Esophagus squamous epithelium (tissue), 5 donors: ENCODE data around the gene NRXN3. TPM values are rescaled to one million over a fixed set of nuclear protein-coding genes. Genes with fewer than 3 reads are reported as not detected.

ENCODE experiments used
- DNase-seq: peaks from one replicate; lab custom pipeline; 2025; lab: John Stamatoyannopoulos, UW
- H3K27ac ChIP-seq, 4 donors: fragments of 200-600 bp; sonication (generic); one replicate each; pipeline ENCODE4 v1.5.1; 2016 to 2019; ENCODE audit warnings: mild to moderate bottlenecking in 1 of 4
- H3K27me3 ChIP-seq, 4 donors: fragments of 200-600 bp; sonication (generic); 1 replicate in 3 of 4; 2 replicates in 1 of 4; pipeline versions ENCODE4 v1.5.1 to v1.6.0; 2017 to 2021; ENCODE audit warnings: antibody characterized with exemption in 1 of 4
- H3K36me3 ChIP-seq, 3 donors: fragments of 200-600 bp; sonication (generic); one replicate each; pipeline ENCODE4 v1.5.1; 2016 to 2019
- H3K4me1 ChIP-seq, 3 donors: fragments of 200-600 bp; sonication (generic); one replicate each; pipeline ENCODE4 v1.5.1; 2017 to 2019
- H3K4me3 ChIP-seq, 4 donors: fragments of 200-600 bp; sonication (generic); 1 replicate in 3 of 4; 2 replicates in 1 of 4; pipeline ENCODE4 v1.5.1; 2016 to 2019; ENCODE audit warnings: mild to moderate bottlenecking in 2 of 4, moderate library complexity in 1 of 4
- H3K9me3 ChIP-seq, 3 donors: fragments of 200-600 bp; sonication (generic); one replicate each; pipeline ENCODE4 v1.5.1; 2016 to 2019
- POLR2A ChIP-seq, 4 donors: fragments of 450-650 bp; IDR thresholded peaks; one replicate each; pipeline ENCODE4 v1.6.1; 2017; ENCODE audit warnings: antibody characterized with exemption in 4 of 4, mild to moderate bottlenecking in 4 of 4, moderate library complexity in 3 of 4
- WGBS, 2 donors: methylation state at CpG; one replicate each; pipeline ENCODE4 v1.1.5; 2018; 5-methylcytosine and 5-hydroxymethylcytosine counted together
- intact Hi-C: fragments of 100-400 bp; cut with DNase I; formaldehyde crosslinking; loops from one replicate; pipeline ENCODE4 v1.15.0; 2022
- total RNA-seq, 4 donors: library from RNA; depleted of rRNA; stranded (reverse); fragments of >200 nt; gene quantifications; one replicate each; pipeline ENCODE4 v1.1.0, GENCODE V29; 2016
- TF ChIP-seq, protein P1 (sequence below), 6 experiments: fragments of 450-650 bp in 4 of 6; fragments of 200-600 bp in 2 of 6; sonication (generic) in 2 of 6; IDR thresholded peaks; one replicate each; pipeline ENCODE4 v1.5.1; 2016 to 2019; ENCODE audit warnings: antibody characterized with exemption in 6 of 6, mild to moderate bottlenecking in 4 of 6, moderate library complexity in 4 of 6
- donor health status: DM: yes; HTN: yes; CAD: no.

NRXN3 gene
- total RNA-seq, 4 donors from 2014 or later: 0.30 to 15.8 (median 1.5) TPM

DNA sequence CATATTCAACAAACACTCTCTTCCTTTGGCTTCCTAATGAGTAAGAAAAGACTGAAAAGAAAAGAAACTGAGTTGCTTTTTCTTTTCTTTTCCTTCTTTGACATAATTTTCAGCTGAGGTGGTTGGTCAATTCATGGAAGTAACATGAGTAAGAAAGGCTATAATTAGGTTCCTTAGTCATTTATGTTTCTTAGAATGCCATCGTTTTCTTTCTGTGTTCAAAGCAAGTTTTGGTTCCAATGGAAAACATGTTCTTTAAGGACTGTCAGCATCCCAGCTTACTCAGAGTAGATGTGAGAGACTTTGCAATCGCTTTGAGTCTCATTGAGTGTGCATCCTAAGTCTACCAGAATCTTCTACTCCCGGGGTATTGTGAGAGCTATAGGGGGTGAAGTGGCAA is 1158.7 kb downstream of the NRXN3 start:
- no peak for DNase-seq
- no peaks in the 10 kb centered on the region for H3K4me1 ChIP-seq
- H3K27ac ChIP-seq: no peak overlapping the region
- no peaks in the 10 kb centered on the region for H3K27me3 ChIP-seq
- no peak for TF ChIP-seq POLR2A (IDR thresholded peaks at IDR 0.05)
- no peak overlapping the region for H3K4me3 ChIP-seq
- WGBS, 2 donors: 56 to 75% methylated on average over 3 of the region's 3 CpGs
- intact Hi-C loops: no loop called here
- no peaks in the 10 kb centered on the region for H3K9me3 ChIP-seq
- H3K36me3 ChIP-seq: no peaks in the 10 kb centered on the region

DNA sequence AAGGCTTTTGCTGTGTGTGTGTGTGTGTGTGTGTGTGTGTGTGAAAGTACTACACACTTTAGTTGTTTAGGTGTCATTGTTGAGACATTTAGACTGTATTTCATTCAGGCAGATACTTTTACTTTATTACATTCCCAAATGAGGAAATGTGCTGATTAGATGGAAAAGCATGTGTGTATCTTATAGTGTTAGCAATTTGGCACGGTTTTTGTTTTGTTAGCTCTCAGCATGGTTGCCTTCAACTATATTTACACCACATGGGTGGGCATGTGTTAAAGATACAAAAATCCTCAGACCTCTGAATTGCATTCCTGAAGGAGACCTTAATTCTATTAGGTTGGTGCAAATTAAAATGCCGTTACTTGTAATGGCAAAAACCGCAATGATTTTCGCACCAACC is 1161.7 kb downstream of the NRXN3 start:
- H3K9me3 ChIP-seq: no peaks in the 10 kb centered on the region
- H3K27me3 ChIP-seq: no peaks in the 10 kb centered on the region
- H3K27ac ChIP-seq: no peak overlapping the region
- 72 to 77% methylated on average over 4 of the region's 4 CpGs for WGBS, 2 donors
- no peak overlapping the region for H3K4me3 ChIP-seq
- no peaks in the 10 kb centered on the region for H3K36me3 ChIP-seq
- no peaks in the 10 kb centered on the region for H3K4me1 ChIP-seq
- intact Hi-C loops: no loop called here
- DNase-seq: no peak
- TF ChIP-seq, protein P1, sequence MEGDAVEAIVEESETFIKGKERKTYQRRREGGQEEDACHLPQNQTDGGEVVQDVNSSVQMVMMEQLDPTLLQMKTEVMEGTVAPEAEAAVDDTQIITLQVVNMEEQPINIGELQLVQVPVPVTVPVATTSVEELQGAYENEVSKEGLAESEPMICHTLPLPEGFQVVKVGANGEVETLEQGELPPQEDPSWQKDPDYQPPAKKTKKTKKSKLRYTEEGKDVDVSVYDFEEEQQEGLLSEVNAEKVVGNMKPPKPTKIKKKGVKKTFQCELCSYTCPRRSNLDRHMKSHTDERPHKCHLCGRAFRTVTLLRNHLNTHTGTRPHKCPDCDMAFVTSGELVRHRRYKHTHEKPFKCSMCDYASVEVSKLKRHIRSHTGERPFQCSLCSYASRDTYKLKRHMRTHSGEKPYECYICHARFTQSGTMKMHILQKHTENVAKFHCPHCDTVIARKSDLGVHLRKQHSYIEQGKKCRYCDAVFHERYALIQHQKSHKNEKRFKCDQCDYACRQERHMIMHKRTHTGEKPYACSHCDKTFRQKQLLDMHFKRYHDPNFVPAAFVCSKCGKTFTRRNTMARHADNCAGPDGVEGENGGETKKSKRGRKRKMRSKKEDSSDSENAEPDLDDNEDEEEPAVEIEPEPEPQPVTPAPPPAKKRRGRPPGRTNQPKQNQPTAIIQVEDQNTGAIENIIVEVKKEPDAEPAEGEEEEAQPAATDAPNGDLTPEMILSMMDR (IDR thresholded peaks at IDR 0.05): no peak
- no peak for TF ChIP-seq POLR2A (IDR thresholded peaks at IDR 0.05)

DNA sequence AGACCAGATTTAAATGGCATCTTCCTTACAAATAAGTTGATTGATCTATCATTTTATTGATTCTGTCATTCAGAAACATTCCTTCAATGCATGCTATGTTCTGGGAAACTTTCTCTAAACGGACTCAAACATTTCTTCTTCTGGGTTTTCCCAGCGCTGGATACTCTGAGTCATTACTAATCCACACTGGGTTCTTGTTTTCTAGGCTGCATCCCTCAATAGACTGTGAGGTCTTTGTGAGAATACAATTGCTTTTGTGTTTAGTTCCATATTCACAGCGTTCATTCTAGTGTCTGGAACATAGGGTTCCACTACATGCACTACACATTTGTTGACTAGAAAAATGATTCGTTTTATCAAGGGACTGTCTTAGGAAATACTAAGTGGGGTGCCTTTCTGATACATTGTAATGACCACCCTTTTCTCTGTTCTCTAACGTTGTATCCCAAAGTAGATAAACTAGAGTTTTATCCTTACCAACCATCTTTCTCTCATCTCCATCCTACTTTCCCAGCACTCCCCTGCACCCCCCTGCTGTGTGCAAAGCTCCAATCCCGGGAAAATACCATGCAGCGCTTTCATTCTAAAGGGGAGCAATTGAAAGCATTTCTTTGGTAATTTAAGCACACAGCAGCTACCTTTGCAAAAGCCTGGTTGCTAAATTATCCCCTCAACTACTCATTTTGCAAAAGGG is 1162.5 kb downstream of the NRXN3 start:
- DNase-seq: no peak
- Histone ChIP-seq H3K36me3 (no peaks in the 10 kb centered on the region), H3K4me1 (no peaks in the 10 kb centered on the region), H3K4me3 (no peak overlapping the region), H3K27ac (no peak overlapping the region), H3K27me3 (no peaks in the 10 kb centered on the region), H3K9me3 (no peaks in the 10 kb centered on the region)
- TF ChIP-seq, protein P1 (IDR thresholded peaks at IDR 0.05): no peak
- TF ChIP-seq POLR2A (IDR thresholded peaks at IDR 0.05): no peak
- 51 to 57% methylated on average over 7 of the region's 7 CpGs for WGBS, 2 donors
- intact Hi-C loops: no loop called here

DNA sequence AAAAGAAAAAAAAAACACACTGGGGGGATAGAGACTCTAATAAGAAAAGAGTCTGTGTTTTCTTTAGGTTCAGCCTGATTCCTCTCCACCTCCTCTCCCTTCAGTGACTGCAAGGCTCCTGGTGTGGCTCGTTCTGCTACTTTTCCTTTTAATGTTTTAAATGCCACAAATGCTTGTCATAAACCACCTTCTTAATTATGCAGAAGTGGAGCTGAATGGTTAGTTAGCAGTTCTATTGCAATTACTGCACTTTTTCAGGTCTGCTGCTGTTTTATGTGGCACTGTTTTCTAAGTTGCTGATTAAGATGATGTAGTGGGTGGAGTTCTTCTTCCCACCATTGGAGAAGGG is 1163.0 kb downstream of the NRXN3 start:
- TF ChIP-seq, protein P1 (IDR thresholded peaks at IDR 0.05): no peak
- TF ChIP-seq POLR2A (IDR thresholded peaks at IDR 0.05): no peak
- intact Hi-C loops: no loop called here
- no peaks in the 10 kb centered on the region for H3K4me1 ChIP-seq
- H3K4me3 ChIP-seq: no peak overlapping the region
- H3K27me3 ChIP-seq: no peaks in the 10 kb centered on the region
- WGBS, 2 donors: 21 to 28% methylated on average over 1 of the region's 1 CpG
- H3K9me3 ChIP-seq: no peaks in the 10 kb centered on the region
- DNase-seq: no peak
- no peak overlapping the region for H3K27ac ChIP-seq
- H3K36me3 ChIP-seq: no peaks in the 10 kb centered on the region

DNA sequence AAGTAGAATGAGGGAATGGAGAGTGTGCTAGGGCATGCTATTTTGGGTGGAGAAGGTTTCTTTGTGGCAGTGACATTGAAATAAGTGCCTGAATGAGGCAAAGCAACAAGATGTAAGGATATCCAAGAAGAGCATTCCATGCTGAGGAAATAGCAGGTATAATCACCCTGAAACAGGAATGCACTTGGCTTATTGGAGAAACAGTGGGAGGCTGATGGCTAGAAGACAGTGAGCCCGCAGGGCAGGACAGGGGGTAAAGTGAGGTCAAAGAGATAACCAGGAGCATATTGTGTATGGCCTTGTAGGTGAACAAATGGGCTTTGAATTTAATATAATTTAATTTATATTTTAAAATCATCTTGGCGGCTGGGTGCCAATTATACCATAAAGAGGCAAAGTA is 1164.1 kb downstream of the NRXN3 start:
- Histone ChIP-seq H3K36me3 (no peaks in the 10 kb centered on the region), H3K4me1 (no peaks in the 10 kb centered on the region), H3K9me3 (no peaks in the 10 kb centered on the region), H3K27me3 (no peaks in the 10 kb centered on the region), H3K27ac (no peak overlapping the region), H3K4me3 (no peak overlapping the region)
- intact Hi-C loops: no loop called here
- DNase-seq: no peak
- TF ChIP-seq POLR2A (IDR thresholded peaks at IDR 0.05): no peak
- TF ChIP-seq, protein P1 (IDR thresholded peaks at IDR 0.05): no peak
- 80 to 81% methylated on average over 2 of the region's 2 CpGs for WGBS, 2 donors

DNA sequence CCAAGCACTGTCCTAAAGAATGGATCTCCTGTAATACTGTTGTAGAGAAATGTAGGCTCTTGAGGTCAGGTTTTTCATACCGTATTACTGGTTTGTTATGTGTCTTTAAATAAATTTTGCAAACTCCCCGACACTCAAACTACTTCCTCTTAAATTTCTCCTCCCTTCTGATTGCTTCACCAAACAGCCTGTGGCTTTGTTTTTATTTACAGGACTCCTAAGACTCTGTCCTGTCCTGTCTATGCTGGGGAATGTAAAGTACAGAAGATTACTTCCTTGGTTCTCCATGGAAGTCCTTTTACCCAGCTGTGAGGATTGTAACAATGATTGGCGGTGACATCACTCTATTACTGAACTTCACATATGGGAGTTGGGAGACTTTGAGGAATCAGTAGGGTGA is 1167.6 kb downstream of the NRXN3 start:
- no peaks in the 10 kb centered on the region for H3K27me3 ChIP-seq
- no peaks in the 10 kb centered on the region for H3K4me1 ChIP-seq
- DNase-seq: no peak
- WGBS, 2 donors: 59 to 79% methylated on average over 3 of the region's 3 CpGs
- no peaks in the 10 kb centered on the region for H3K36me3 ChIP-seq
- no peak overlapping the region for H3K27ac ChIP-seq
- H3K9me3 ChIP-seq: no peaks in the 10 kb centered on the region
- intact Hi-C loops: no loop called here
- H3K4me3 ChIP-seq: no peak overlapping the region
- TF ChIP-seq, protein P1 (IDR thresholded peaks at IDR 0.05): no peak
- no peak for TF ChIP-seq POLR2A (IDR thresholded peaks at IDR 0.05)
